ENCODE measurements around the gene AHI1. TPM values are rescaled to one million over a fixed set of nuclear protein-coding genes. Genes with fewer than 3 reads are reported as not detected.

The AHI1 gene
- polyA plus RNA-seq, 1 of the 3 experiments (the other 2 are of a cell fraction) = 7.3 TPM

DNA sequence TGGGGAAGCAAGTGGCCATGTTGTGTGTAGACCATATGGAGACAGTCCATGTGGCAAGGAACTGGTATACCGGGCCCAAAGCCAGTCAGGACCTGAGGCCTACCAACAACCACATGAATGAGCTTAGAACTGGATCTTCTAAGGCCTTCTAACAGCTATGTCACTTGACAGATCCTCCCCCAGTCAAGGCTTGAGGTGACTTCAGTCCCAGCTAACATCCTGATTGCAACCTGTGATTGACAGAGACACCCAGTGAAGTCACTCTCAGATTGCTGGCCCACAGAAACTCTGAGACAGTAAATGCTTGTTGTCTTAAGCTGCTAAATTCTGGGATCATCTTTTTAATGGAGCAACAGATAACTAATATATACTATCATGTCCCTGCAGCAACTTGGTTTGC, 32.9 kb downstream of the AHI1 start:
- DNase-seq = no peak
- Histone ChIP-seq H3F3A (replicated peaks; ENCODE audit: insufficient read depth) (no peaks in the 10 kb centered on the region), H3K9me3 (no peaks in the 10 kb centered on the region; the same call in 1 of the 2 replicates), H3K27me3 (ENCODE audit: insufficient read depth) (no peaks in the 10 kb centered on the region), H2AFZ (ENCODE audit: low read depth) (no peak overlapping the region), H3K9me2 (no peaks in the 10 kb centered on the region), H4K20me1 (ENCODE audit: insufficient read depth) (no peaks in the 10 kb centered on the region), H3K36me3 (replicated peaks in 1 of 2; ENCODE audit: control insufficient read depth in 1 of 2, insufficient read depth in 2 of 2, low read length in 1 of 2) (peaks cover 22 to 30% of the 10 kb centered on the region in 2 experiments), H3K9ac (no peak overlapping the region), H3K4me1 (ENCODE audit: control insufficient read depth in 1 of 2, insufficient read depth in 2 of 2, low read depth in 1 of 2, low read length in 1 of 2) (no peaks in the 10 kb centered on the region), H3K27ac (ENCODE audit: low read depth in 2 of 2, low read length in 1 of 2) (no peak overlapping the region), H3K79me2 (ENCODE audit: insufficient read depth) (no peaks in the 10 kb centered on the region), H3K4me2 (no peak overlapping the region), H3K4me3 (ENCODE audit: low read depth in 2 of 2, low read length in 1 of 2) (no peak overlapping the region)
- TF ChIP-seq GABPA (IDR thresholded peaks at IDR 0.05; ENCODE audit: low read depth) = no peak
- TF ChIP-seq, protein P1, sequence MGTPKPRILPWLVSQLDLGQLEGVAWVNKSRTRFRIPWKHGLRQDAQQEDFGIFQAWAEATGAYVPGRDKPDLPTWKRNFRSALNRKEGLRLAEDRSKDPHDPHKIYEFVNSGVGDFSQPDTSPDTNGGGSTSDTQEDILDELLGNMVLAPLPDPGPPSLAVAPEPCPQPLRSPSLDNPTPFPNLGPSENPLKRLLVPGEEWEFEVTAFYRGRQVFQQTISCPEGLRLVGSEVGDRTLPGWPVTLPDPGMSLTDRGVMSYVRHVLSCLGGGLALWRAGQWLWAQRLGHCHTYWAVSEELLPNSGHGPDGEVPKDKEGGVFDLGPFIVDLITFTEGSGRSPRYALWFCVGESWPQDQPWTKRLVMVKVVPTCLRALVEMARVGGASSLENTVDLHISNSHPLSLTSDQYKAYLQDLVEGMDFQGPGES (IDR thresholded peaks at IDR 0.05; ENCODE audit: low read depth, low read length) = no peak
- TF ChIP-seq, protein P2, sequence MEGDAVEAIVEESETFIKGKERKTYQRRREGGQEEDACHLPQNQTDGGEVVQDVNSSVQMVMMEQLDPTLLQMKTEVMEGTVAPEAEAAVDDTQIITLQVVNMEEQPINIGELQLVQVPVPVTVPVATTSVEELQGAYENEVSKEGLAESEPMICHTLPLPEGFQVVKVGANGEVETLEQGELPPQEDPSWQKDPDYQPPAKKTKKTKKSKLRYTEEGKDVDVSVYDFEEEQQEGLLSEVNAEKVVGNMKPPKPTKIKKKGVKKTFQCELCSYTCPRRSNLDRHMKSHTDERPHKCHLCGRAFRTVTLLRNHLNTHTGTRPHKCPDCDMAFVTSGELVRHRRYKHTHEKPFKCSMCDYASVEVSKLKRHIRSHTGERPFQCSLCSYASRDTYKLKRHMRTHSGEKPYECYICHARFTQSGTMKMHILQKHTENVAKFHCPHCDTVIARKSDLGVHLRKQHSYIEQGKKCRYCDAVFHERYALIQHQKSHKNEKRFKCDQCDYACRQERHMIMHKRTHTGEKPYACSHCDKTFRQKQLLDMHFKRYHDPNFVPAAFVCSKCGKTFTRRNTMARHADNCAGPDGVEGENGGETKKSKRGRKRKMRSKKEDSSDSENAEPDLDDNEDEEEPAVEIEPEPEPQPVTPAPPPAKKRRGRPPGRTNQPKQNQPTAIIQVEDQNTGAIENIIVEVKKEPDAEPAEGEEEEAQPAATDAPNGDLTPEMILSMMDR (IDR thresholded peaks at IDR 0.05) = no peak
- TF ChIP-seq, protein P3, sequence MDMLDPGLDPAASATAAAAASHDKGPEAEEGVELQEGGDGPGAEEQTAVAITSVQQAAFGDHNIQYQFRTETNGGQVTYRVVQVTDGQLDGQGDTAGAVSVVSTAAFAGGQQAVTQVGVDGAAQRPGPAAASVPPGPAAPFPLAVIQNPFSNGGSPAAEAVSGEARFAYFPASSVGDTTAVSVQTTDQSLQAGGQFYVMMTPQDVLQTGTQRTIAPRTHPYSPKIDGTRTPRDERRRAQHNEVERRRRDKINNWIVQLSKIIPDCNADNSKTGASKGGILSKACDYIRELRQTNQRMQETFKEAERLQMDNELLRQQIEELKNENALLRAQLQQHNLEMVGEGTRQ (IDR thresholded peaks at IDR 0.05; ENCODE audit: borderline replicate concordance, low read depth, low read length) = no peak
- no peak for TF ChIP-seq MEF2A (IDR thresholded peaks at IDR 0.05; ENCODE audit: borderline replicate concordance, low read depth)
- TF ChIP-seq, protein P4, sequence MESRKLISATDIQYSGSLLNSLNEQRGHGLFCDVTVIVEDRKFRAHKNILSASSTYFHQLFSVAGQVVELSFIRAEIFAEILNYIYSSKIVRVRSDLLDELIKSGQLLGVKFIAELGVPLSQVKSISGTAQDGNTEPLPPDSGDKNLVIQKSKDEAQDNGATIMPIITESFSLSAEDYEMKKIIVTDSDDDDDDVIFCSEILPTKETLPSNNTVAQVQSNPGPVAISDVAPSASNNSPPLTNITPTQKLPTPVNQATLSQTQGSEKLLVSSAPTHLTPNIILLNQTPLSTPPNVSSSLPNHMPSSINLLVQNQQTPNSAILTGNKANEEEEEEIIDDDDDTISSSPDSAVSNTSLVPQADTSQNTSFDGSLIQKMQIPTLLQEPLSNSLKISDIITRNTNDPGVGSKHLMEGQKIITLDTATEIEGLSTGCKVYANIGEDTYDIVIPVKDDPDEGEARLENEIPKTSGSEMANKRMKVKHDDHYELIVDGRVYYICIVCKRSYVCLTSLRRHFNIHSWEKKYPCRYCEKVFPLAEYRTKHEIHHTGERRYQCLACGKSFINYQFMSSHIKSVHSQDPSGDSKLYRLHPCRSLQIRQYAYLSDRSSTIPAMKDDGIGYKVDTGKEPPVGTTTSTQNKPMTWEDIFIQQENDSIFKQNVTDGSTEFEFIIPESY (IDR thresholded peaks at IDR 0.05; ENCODE audit: borderline replicate concordance, low read depth) = no peak
- TF ChIP-seq TAF1 (IDR thresholded peaks at IDR 0.05; ENCODE audit: borderline replicate concordance, low read depth, low read length) = no peak
- TF ChIP-seq RXRA (IDR thresholded peaks at IDR 0.05; ENCODE audit: borderline replicate concordance, low read depth) = no peak
- TF ChIP-seq CHD2 (IDR thresholded peaks at IDR 0.05; ENCODE audit: low read length, partially characterized antibody) = no peak
- TF ChIP-seq EZH2phosphoT487 (IDR thresholded peaks at IDR 0.05; ENCODE audit: borderline replicate concordance, low read depth) = no peak
- TF ChIP-seq, protein P5, sequence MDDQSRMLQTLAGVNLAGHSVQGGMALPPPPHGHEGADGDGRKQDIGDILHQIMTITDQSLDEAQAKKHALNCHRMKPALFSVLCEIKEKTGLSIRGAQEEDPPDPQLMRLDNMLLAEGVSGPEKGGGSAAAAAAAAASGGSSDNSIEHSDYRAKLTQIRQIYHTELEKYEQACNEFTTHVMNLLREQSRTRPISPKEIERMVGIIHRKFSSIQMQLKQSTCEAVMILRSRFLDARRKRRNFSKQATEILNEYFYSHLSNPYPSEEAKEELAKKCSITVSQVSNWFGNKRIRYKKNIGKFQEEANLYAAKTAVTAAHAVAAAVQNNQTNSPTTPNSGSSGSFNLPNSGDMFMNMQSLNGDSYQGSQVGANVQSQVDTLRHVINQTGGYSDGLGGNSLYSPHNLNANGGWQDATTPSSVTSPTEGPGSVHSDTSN (IDR thresholded peaks at IDR 0.05) = no peak
- no peak for TF ChIP-seq RFX5 (IDR thresholded peaks at IDR 0.05; ENCODE audit: low read length)
- no peak for TF ChIP-seq ELF1 (IDR thresholded peaks at IDR 0.05)
- no peak for TF ChIP-seq POLR2AphosphoS5 (IDR thresholded peaks at IDR 0.05; ENCODE audit: low read depth, low read length)
- TF ChIP-seq YY1 (IDR thresholded peaks at IDR 0.05; ENCODE audit: low read depth) = no peak
- TF ChIP-seq FOXM1 (IDR thresholded peaks at IDR 0.05; ENCODE audit: low read depth) = no peak
- POLR2A ChIA-PET = interaction anchor here (1.7 kb wide), 1 partner anchor 825 kb away, joined by 4 read pairs; the partner anchor contains the start of gene BCLAF1
- WGBS (ENCODE audit: low lambda C conversion rate) = no CpG with 5 or more reads among the region's 1 CpG
- CTCF ChIA-PET = interaction anchor here (1.7 kb wide), 1 partner anchor 762 kb away, joined by 4 read pairs; no protein-coding TSS in a partner anchor
